K562 (cell line): Measurements from ENCODE around the gene PEX10. TPM values are rescaled to one million over a fixed set of nuclear protein-coding genes. Genes with fewer than 3 reads are reported as not detected.
A peak's percentile ranks its signal among the peaks of the same experiment; 100 is the strongest.

Source experiments
- ATAC-seq: fragments of 200-7000 bp; cut with Tn5 transposase; 3 replicates; pipeline ENCODE4 v1.9.1; 2020; ENCODE audit warnings: moderate library complexity
- BruUV-seq: library from RNA; stranded (reverse); fragments of 400-500 nt; replicated peaks from 2 replicates; lab custom pipeline; 2021; lab: Mats Ljungman, UMichigan
- CTCF ChIA-PET: fragments of 300-600 bp; formaldehyde crosslinking; extraction: SDS; loops from one replicate; lab custom pipeline; 2021; ENCODE audit warnings: low intra/inter-chr PET ratio; lab: Yijun Ruan, JAX
- POLR2A ChIA-PET: fragments of 300-600, 350-650 bp; sonication (Branson Sonifier 250); formaldehyde crosslinking; extraction: SDS; loops from one replicate; lab custom pipeline; 2021; ENCODE audit warnings: antibody characterized with exemption, inconsistent platforms; lab: Yijun Ruan, JAX
- DNase-seq, 4 experiments: peaks; one replicate each; pipeline versions ENCODE4 v3.0.0 to v3.0.0-alpha.2; 2011 to 2018; ENCODE audit warnings: low spot score in 3 of 4, mixed read lengths in 3 of 4; ENCODE audit errors: extremely low read depth in 1 of 4
- FAIRE-seq: peaks from 2 replicates; lab custom pipeline; 2011; peaks lifted over from hg19 to GRCh38; lab: Jason Lieb, UNC
- H2AFZ ChIP-seq: 2 replicates; pipeline ENCODE4 v1.6.0; 2011; ENCODE audit warnings: low read depth, low read length, control low read depth, inconsistent platforms
- H3K27ac ChIP-seq: fragments of 200-600 bp; 3 replicates; pipeline ENCODE4 v1.8.0; 2011; ENCODE audit warnings: low read depth, mild to moderate bottlenecking, control low read depth, inconsistent platforms, low read length, moderate library complexity, mixed read lengths; ENCODE audit errors: extremely low read depth
- H3K27me3 ChIP-seq, 2 experiments: fragments of 300-600 bp in 1 of 2; 2 replicates in 1 of 2; 3 replicates in 1 of 2; pipeline versions ENCODE4 v1.6.0 to v1.8.0; 2011; ENCODE audit warnings: inconsistent platforms in 2 of 2, low read length in 2 of 2, mild to moderate bottlenecking in 1 of 2, mixed read lengths in 1 of 2, moderate library complexity in 1 of 2; ENCODE audit not compliant: control insufficient read depth in 2 of 2, insufficient read depth in 2 of 2
- H3K36me3 ChIP-seq: fragments of 300-600 bp; 3 replicates; pipeline ENCODE4 v1.8.0; 2011; ENCODE audit warnings: mild to moderate bottlenecking, low read length, inconsistent platforms; ENCODE audit not compliant: control insufficient read depth, insufficient read depth
- H3K4me1 ChIP-seq, 2 experiments: fragments of 200-600 bp in 1 of 2; replicated peaks in 1 of 2; 2 replicates in 1 of 2; 3 replicates in 1 of 2; pipeline versions ENCODE4 v1.5.1 to v1.8.0; 2011; ENCODE audit warnings: inconsistent platforms in 2 of 2, low read length in 2 of 2, mild to moderate bottlenecking in 1 of 2, mixed read lengths in 1 of 2, moderate library complexity in 1 of 2; ENCODE audit not compliant: control insufficient read depth in 2 of 2, insufficient read depth in 2 of 2
- H3K4me2 ChIP-seq: 2 replicates; pipeline ENCODE4 v1.6.1; 2011; ENCODE audit warnings: low read length, control low read depth, inconsistent platforms, mixed read lengths; ENCODE audit not compliant: insufficient read depth
- H3K4me3 ChIP-seq: fragments of 200-600 bp; sonication (generic), shearing (Covaris generic); 2 replicates; pipeline ENCODE4 v1.5.1; 2016; ENCODE audit warnings: control low read depth, inconsistent platforms
- H3K79me2 ChIP-seq: fragments of 200-600 bp; 3 replicates; pipeline ENCODE4 v1.8.0; 2011; ENCODE audit warnings: low read length, inconsistent platforms; ENCODE audit not compliant: control insufficient read depth, insufficient read depth
- H3K9ac ChIP-seq, 2 experiments: 2 replicates each; pipeline versions ENCODE4 v1.6.0 to v1.6.1; 2011; ENCODE audit warnings: low read depth in 2 of 2, low read length in 2 of 2, control low read depth in 1 of 2, inconsistent platforms in 1 of 2, mild to moderate bottlenecking in 1 of 2, mixed read lengths in 1 of 2; ENCODE audit not compliant: insufficient read depth in 1 of 2
- H3K9me1 ChIP-seq: one replicate; pipeline ENCODE4 v1.6.0; 2011; ENCODE audit warnings: inconsistent platforms, mild to moderate bottlenecking, low read length, moderate library complexity; ENCODE audit not compliant: control insufficient read depth, insufficient read depth
- H3K9me3 ChIP-seq: replicated peaks from 2 replicates; pipeline ENCODE4 v1.5.1; 2011; ENCODE audit warnings: low read depth, low read length, inconsistent platforms; ENCODE audit not compliant: control insufficient read depth, insufficient read depth
- H4K20me1 ChIP-seq: replicated peaks from 2 replicates; pipeline ENCODE4 v1.6.1; 2011; ENCODE audit warnings: low read length, inconsistent platforms, mixed read lengths; ENCODE audit not compliant: control insufficient read depth, insufficient read depth
- BHLHE40 ChIP-seq: IDR thresholded peaks from 2 replicates; pipeline ENCODE4 v1.6.1; 2011; ENCODE audit warnings: low read length, improper control_type of control experiment
- CTCF ChIP-seq, 3 experiments: IDR thresholded peaks in 2 of 3; conservative IDR thresholded peaks in 1 of 3; 2 replicates each; pipeline ENCODE4 v1.5.1; 2011 to 2012; ENCODE audit warnings: low read length in 3 of 3, mild to moderate bottlenecking in 3 of 3, control low read depth in 2 of 3, improper control_type of control experiment in 1 of 3, inconsistent platforms in 1 of 3, low read depth in 1 of 3, mixed read lengths in 1 of 3, moderate library complexity in 1 of 3; ENCODE audit not compliant: insufficient read depth in 2 of 3
- HNRNPL ChIP-seq: fragments of 200-400 bp; formaldehyde crosslinking; IDR thresholded peaks from 2 replicates; pipeline ENCODE4 v1.6.1; 2017; ENCODE audit warnings: low read depth, mild to moderate bottlenecking, low read length
- NFRKB ChIP-seq: fragments of 450-650 bp; IDR thresholded peaks from 2 replicates; pipeline ENCODE4 v1.6.1; 2016; ENCODE audit warnings: low read depth
- ZNF239 ChIP-seq: fragments of 250-450 bp; sonication (Bioruptor Pico); IDR thresholded peaks from 2 replicates; pipeline ENCODE4 v1.4.0; 2020; ENCODE audit warnings: mild to moderate bottlenecking
- ZNF311 ChIP-seq: fragments of 250-450 bp; sonication (Bioruptor Pico); IDR thresholded peaks from 2 replicates; pipeline ENCODE4 v1.4.0; 2020; ENCODE audit warnings: mild to moderate bottlenecking, moderate library complexity
- WGBS: fragments of 100-300 bp; shearing (Covaris generic); methylation state at CpG from one replicate; pipeline ENCODE4 v1.1.6; 2016; ENCODE audit warnings: low coverage, mixed read lengths; ENCODE audit not compliant: insufficient coverage; ENCODE audit errors: missing lambda C conversion rate; 5-methylcytosine and 5-hydroxymethylcytosine counted together
- in situ Hi-C: fragments of 300-500 bp; cut with MboI; formaldehyde crosslinking; loops from 4 replicates; pipeline ENCODE4 v1.15.0; 2018; ENCODE audit warnings: inconsistent platforms, mixed read lengths
- intact Hi-C: fragments of 100-400 bp; cut with micrococcal nuclease; formaldehyde crosslinking; loops from 2 replicates; pipeline ENCODE4 v1.14.2; 2022
- polyA plus RNA-seq, 8 experiments: library from polyadenylated mRNA; depleted of rRNA in 4 of 8; stranded (reverse) in 5 of 8; unstranded in 3 of 8; fragments of >200 nt; fragmentation: Nextera tagmentation in 2 of 8; fragmentation: Illumina TruSeq in 1 of 8; extraction: Ambion mirVana in 2 of 8; extraction: Trizol in 1 of 8; gene quantifications; 2 replicates each; pipeline versions ENCODE4 v1.2.1 to v1.2.3, GENCODE V29; 2011 to 2014; ENCODE audit warnings: inconsistent platforms in 1 of 8, missing spikeins in 1 of 8
- total RNA-seq, 7 experiments: library from RNA; depleted of rRNA in 6 of 7; stranded (reverse); fragments of >200 nt in 6 of 7; fragmentation: Illumina TruSeq in 2 of 7; extraction: Trizol in 2 of 7; gene quantifications; 2 replicates each; pipeline versions ENCODE4 v1.2.1 to v1.2.3, GENCODE V29; 2011 to 2021; ENCODE audit warnings: low replicate concordance in 1 of 7
- TF ChIP-seq, protein P1 (sequence below): fragments of 450-650 bp; IDR thresholded peaks from 2 replicates; pipeline ENCODE4 v1.6.1; 2016; ENCODE audit warnings: antibody characterized with exemption
- TF ChIP-seq, protein P2 (sequence below): IDR thresholded peaks from 3 replicates; pipeline ENCODE4 v1.6.1; 2011; ENCODE audit warnings: borderline replicate concordance, mild to moderate bottlenecking, moderate library complexity; ENCODE audit not compliant: insufficient read length; ENCODE audit errors: extremely low read depth

The PEX10 gene
- total and polyA plus RNA-seq, 9 of the 15 experiments (the other 6 are each of a cell fraction or from before 2014, with no cell fraction given), result 0.03 to 26.2 (median 8.7) TPM

GRCh38 chr1:2439369-2439768 is 27.0 kb upstream of the PEX10 start:
- ChIA-PET CTCF (no interaction called here), POLR2A (no interaction called here)
- ATAC-seq (no peak), DNase-seq (no peak), FAIRE-seq (no peak)
- Histone ChIP-seq H3K9me1 (no peaks in the 10 kb centered on the region), H3K9me3 (no peaks in the 10 kb centered on the region), H3K4me1 (peaks cover 0 to 32% of the 10 kb centered on the region in 2 experiments; a peak in 1 of 5 replicates), H3K27ac (no peak overlapping the region), H4K20me1 (no peaks in the 10 kb centered on the region; the same call in 1 of the 2 replicates), H3K4me3 (no peak overlapping the region), H3K4me2 (no peak overlapping the region), H2AFZ (no peak overlapping the region), H3K27me3 (peaks cover 16 to 68% of the 10 kb centered on the region in 2 experiments), H3K79me2 (no peaks in the 10 kb centered on the region), H3K9ac (no peak overlapping the region), H3K36me3 (no peaks in the 10 kb centered on the region)
- TF ChIP-seq BHLHE40 (peak; percentile 14; the same call in 1 of the 2 replicates), ZNF311 (CRISPR knock-in tag) (no peak)
- in situ Hi-C loops, result no loop called here
- WGBS, result under 1% methylated on average over 15 of the region's 15 CpGs
- no TSS peak for BruUV-seq
- intact Hi-C loops, result no loop called here

DNA sequence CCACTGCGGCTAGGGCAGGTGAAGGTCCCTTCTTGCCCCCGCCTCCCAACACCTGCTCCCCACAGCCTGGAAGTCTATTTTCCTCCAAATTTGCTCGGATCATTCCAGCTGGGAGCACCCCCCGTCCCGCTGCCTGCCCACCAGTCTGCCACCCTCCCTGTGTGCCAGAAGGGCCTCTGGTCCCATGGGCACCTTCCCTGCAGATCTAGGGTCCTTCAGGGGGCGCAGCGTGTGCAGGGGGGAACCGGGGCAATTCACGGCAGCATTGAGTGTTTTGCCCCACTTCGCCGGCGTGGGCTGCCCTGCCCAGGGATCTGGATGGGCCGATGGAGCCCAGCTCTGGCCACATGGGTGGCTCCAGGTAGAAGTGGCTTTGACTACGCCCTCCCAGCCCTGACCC is 26.3 kb upstream of the PEX10 start:
- Histone ChIP-seq H3K9me1 (no peaks in the 10 kb centered on the region), H3K4me1 (peaks cover 0 to 36% of the 10 kb centered on the region in 2 experiments; a peak in 1 of 5 replicates), H3K27ac (no peak overlapping the region), H3K79me2 (no peaks in the 10 kb centered on the region), H3K27me3 (peaks cover 21 to 70% of the 10 kb centered on the region in 2 experiments; a peak in 4 of 5 replicates), H3K36me3 (no peaks in the 10 kb centered on the region), H3K9ac (no peak overlapping the region), H3K4me3 (no peak overlapping the region), H3K4me2 (no peak overlapping the region), H3K9me3 (no peaks in the 10 kb centered on the region), H4K20me1 (no peaks in the 10 kb centered on the region; the same call in 1 of the 2 replicates), H2AFZ (no peak overlapping the region)
- ATAC-seq, result no peak
- CTCF ChIA-PET, result no interaction called here
- no TSS peak for BruUV-seq
- no peak for DNase-seq
- intact Hi-C loops (no loop called here), in situ Hi-C loops (no loop called here)
- TF ChIP-seq HNRNPL (no peak), CTCF (IDR thresholded peaks at IDR 0.05 in 2 of 3, conservative IDR thresholded peaks at IDR 0.05 in 1 of 3; ENCODE audit: insufficient read depth in 2 of 3, low read depth in 1 of 3, low read length in 3 of 3) (no peak), ZNF239 (no peak), NFRKB (no peak)
- TF ChIP-seq, protein P1, sequence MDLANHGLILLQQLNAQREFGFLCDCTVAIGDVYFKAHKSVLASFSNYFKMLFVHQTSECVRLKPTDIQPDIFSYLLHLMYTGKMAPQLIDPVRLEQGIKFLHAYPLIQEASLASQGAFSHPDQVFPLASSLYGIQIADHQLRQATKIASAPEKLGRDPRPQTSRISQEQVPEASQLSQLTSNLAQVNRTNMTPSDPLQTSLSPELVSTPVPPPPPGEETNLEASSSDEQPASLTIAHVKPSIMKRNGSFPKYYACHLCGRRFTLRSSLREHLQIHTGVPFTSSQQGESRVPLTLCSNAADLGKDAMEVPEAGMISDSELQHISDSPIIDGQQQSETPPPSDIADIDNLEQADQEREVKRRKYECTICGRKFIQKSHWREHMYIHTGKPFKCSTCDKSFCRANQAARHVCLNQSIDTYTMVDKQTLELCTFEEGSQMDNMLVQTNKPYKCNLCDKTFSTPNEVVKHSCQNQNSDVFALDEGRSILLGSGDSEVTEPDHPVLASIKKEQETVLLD, result no peak
- TF ChIP-seq, protein P2, sequence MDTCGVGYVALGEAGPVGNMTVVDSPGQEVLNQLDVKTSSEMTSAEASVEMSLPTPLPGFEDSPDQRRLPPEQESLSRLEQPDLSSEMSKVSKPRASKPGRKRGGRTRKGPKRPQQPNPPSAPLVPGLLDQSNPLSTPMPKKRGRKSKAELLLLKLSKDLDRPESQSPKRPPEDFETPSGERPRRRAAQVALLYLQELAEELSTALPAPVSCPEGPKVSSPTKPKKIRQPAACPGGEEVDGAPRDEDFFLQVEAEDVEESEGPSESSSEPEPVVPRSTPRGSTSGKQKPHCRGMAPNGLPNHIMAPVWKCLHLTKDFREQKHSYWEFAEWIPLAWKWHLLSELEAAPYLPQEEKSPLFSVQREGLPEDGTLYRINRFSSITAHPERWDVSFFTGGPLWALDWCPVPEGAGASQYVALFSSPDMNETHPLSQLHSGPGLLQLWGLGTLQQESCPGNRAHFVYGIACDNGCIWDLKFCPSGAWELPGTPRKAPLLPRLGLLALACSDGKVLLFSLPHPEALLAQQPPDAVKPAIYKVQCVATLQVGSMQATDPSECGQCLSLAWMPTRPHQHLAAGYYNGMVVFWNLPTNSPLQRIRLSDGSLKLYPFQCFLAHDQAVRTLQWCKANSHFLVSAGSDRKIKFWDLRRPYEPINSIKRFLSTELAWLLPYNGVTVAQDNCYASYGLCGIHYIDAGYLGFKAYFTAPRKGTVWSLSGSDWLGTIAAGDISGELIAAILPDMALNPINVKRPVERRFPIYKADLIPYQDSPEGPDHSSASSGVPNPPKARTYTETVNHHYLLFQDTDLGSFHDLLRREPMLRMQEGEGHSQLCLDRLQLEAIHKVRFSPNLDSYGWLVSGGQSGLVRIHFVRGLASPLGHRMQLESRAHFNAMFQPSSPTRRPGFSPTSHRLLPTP, result no peak
- 3% methylated on average over 14 of the region's 14 CpGs for WGBS
- no peak for FAIRE-seq
- POLR2A ChIA-PET, result no interaction called here
